Measurements from ENCODE around the gene PCDH8.

Gene PCDH8, protein sequence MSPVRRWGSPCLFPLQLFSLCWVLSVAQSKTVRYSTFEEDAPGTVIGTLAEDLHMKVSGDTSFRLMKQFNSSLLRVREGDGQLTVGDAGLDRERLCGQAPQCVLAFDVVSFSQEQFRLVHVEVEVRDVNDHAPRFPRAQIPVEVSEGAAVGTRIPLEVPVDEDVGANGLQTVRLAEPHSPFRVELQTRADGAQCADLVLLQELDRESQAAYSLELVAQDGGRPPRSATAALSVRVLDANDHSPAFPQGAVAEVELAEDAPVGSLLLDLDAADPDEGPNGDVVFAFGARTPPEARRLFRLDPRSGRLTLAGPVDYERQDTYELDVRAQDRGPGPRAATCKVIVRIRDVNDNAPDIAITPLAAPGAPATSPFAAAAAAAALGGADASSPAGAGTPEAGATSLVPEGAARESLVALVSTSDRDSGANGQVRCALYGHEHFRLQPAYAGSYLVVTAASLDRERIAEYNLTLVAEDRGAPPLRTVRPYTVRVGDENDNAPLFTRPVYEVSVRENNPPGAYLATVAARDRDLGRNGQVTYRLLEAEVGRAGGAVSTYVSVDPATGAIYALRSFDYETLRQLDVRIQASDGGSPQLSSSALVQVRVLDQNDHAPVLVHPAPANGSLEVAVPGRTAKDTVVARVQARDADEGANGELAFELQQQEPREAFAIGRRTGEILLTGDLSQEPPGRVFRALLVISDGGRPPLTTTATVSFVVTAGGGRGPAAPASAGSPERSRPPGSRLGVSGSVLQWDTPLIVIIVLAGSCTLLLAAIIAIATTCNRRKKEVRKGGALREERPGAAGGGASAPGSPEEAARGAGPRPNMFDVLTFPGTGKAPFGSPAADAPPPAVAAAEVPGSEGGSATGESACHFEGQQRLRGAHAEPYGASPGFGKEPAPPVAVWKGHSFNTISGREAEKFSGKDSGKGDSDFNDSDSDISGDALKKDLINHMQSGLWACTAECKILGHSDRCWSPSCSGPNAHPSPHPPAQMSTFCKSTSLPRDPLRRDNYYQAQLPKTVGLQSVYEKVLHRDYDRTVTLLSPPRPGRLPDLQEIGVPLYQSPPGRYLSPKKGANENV

DNA sequence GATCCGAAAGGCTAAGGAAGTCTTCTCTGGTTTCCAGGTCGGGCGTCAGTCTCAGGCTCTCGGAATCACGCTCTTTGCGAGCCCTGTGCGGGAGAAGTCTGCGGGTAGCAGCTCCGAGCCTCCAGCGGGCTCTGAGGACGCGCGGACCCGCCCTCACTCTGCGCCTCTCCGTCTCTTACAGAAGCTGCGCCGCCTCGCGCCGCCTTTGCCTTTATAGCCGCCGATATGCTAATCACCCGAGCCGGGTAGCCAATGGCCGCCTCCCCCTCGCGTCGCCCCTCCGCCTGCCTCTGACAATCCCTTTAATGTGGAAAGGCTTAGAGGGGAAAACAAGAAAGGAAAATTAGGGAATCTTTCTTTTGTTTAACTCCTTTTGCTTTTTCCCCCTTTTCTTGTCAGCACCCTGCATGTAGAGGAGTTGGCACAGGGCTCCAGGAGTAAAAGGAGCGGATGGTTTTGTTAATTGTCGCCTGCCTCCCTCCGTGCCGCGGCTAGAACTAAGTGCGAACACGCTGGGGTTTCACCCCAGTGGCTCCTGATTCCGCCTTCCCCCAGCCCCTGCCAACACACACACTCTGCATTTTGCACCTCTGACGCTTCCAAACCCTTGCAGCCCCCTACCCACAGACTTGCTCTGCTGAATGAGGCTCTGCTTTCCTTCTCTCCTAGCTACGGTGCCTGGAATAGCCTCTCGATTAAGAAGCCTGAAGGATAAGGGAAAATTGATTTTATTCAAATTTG is at the start of gene PCDH8:
PCDH8 (minus strand) TSS at position 186 of the 741 bp plus-strand sequence. CDS start 204 bp downstream, outside the sequence.
- no peak for DNase-seq

DNA sequence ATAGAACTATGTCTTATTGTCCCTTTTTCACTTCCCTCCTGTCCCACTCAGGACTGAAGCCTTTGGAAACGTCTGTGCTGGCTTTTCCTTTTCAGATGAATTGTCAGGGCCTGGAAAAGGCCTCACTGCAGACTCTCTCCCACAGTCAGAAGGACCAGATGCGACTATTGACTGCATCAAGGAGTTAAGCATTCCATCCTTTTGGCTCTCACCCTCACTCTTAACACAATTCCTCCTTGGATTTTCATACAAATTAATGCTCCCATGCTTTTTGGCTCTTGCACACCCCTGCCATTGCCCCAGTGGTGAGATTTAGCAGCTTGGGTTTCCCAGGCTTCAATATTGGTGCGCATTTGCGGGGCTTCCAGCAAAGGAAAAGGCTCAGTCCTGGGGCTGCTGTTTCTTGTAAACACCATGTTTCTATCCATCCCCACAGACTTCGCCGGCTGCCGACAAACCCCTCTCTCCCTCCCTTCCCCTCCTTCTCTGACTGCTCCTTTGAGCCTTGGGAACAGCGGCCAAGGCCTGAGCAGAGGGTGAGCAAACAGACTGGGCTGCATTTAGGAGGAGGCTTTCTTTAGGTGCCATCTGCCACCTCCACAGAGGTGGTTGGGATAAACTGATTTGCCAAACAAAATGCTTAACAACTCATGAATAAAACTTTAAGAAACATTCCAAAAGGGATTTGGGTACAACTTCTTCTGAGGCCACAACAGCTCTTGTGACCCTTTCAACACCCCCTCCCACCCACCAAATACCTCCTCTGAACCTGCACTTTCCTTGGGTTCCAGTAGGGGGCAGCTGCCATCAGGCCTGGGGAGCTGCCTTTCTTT is 48.6 kb upstream of the PCDH8 start:
- DNase-seq = no peak

DNA sequence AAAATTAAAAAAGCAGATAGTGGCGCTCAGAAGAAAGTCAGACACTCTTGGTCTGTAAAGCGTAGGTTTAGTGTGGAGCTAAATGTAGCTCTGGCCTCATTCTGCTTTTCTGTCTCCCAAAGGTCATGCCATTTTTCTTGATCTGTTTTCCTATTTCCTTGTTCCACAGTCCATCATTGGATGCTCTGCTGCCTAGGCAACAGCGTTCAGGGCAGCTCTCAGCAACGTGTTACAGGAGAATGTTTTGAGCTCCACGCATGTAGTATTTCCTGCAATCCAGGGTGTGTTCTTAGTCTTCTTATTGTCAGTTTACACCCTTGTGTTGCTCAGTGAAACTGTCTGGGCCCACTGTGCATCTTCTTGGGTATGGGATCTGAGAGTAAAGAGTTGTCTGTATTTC is 46.0 kb upstream of the PCDH8 start:
- DNase-seq = no peak

DNA sequence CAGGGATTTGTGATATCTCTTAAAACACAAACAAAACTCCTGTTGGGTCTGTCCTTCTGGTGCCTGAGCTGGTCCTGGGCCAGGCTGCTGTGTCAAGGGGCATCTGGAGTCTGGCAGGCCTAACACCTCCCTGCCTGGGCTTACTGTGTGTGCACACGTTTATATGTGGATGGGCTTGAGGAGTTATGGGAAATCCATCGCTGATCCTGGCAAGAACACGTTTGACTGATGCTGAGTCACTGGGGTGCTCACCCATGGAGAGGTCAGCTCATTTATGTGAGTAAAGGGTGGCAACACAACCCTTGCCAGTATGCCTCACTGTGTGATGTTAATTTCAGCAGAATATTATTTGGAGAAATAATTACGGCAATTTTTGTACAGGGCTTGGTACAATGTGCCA is 44.5 kb upstream of the PCDH8 start:
- peak in 1 of 2 experiments; percentile 33 for DNase-seq

DNA sequence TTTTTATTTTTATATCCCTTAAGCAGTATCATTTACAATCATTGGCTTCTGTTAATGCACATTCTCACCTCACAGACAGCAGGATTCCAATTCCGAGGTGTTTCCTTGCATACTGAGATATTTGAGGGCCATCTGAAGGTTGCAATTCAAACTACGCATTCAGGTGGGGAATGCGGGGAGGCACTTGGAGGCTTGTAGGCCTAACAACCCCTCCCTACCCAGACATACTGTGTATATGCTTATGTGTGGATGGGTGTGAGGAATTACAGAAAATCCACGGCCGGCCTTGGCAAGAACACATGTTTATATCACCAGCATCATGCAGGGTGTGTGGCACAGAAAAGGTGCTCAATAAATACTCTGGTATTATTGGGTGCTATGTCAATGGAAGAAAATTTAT is 43.3 kb upstream of the PCDH8 start:
- DNase-seq = no peak

DNA sequence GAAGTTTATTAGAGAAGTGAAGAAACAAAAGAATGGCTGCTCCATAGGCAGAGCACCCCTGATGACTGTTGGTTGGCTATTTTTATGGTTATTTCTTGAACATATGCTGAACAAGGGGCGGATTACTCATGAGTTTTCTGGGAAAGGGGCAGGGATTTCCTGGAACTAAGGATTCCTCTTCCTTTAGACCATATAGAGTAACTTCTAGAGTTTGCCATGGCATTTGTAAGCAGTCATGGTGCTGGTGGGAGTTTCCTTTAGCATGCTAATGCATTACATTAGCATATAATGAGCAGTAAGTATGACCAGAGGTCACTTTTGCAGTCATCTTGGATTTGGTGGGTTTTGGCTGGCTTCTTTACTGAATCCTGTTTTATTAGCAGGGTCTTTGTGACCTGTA is 38.7 kb upstream of the PCDH8 start:
- DNase-seq = no peak

DNA sequence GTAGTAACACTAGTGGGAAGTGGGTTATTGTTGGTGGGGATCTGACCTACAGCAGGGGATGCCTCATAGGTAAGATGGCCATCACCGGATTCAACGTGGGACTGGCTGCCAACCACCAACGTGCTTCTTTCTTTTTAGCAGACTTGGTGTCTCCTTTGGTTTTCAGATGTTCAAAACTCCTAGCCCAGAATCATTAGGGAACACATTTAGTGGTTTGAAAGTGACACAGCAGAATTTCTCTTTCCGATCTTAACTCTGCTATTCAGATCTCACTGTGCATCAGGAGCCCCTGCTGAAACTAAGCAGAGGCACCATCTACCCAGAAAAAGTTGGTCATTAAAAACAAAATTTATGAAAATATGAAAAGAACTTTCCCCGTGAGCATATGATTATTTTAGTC is 36.7 kb upstream of the PCDH8 start:
- no peak for DNase-seq

DNA sequence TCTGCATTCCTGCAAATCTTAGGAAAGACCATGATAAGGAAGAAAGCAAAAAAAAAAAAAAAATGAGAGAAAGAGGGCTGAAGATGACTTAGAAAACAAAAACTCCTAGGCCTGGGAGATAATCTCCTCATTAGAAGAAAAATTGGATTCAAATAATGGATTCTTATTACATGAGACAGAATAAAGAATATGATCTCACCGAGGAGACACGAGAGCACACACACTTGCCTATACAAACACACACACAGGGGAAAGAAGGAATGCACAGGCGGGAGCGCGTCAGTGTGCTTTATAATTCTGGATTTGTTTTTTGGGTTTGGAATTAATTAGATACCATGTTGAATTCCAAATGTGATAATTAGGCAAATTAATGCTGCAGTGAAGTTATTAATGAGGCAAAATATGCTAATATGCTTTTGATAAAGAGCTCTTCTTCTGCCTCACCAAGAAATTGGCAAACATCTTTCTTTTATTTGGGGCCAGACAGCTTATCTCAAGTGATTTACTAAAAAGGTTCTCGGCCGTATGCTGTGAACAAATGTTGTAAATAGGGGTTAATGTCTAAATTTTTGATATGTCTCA is 36.1 kb upstream of the PCDH8 start:
- no peak for DNase-seq

DNA sequence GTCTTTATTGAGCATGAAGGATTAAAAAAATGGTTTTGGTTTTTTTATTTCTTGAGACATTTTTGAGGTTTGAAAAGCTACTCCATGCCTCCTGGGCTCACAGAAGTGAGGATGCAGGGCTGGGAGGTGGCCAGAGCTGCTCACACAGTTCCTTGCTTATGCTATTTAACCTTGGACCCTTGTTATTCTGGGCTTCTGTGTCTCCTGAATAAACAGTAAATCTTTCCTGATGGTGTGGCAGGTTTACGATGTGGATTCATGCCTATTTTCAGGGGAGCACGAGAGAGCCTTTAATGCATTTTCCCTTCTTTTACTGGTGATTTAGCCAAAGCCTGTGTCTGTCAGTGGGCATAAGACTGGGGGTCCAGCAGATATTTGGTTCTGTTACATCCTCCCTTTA is 34.3 kb upstream of the PCDH8 start:
- no peak for DNase-seq

DNA sequence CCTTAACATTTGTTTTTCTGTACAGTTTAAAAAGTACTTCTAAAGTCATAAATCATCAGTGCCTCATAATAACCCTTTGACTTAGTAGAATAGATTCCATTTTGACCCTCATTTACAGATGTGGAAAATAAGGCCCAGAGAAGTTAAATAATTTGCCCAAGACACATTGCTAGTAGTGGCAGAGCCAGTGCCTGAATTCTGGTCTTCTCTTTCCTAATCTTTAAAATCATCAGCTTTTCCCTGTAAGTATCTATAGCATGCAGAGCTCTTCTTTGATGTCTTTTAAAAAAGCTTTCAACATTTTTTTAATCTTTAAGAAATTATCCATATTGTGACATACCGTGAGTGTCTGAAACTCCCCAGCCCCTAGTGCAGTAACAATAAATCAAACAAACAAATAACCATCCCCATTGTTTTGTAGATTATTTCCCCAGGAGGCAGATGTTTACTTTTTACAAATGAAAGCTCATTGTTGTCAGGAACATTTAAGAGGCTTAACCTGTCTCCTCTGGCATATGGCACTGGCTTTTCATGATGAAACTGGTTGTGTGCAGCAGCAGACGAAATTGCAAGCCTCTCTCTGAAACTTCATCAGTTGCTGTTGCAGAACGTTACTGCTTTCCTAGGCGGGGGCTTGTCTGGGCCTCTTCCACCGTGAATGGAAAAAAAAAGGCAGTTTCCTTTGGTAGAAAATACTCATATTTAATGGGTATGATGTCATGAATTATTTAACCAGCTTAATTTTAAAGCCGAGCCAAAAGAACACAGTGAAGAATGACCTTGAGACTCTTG is 31.7 kb upstream of the PCDH8 start:
- no peak for DNase-seq

DNA sequence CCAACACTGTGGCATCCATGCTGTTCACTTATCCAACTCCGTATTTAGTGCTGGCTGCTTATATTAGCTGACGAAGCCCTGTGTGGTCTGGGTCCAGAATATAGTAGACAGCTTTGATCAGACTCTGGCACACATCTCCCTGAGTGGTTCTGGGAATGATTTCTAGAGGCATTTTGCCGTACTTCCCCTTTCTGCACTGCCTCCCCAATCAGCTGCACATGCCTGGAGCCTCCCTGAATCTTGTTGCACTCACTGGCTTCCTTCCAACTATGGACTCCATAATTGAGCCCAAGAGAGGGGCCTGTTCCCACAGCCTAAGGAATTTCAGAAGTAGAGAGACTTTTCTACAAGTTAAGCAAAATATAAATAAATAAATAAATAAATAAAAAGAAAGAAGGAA is 30.4 kb upstream of the PCDH8 start:
- DNase-seq = no peak

DNA sequence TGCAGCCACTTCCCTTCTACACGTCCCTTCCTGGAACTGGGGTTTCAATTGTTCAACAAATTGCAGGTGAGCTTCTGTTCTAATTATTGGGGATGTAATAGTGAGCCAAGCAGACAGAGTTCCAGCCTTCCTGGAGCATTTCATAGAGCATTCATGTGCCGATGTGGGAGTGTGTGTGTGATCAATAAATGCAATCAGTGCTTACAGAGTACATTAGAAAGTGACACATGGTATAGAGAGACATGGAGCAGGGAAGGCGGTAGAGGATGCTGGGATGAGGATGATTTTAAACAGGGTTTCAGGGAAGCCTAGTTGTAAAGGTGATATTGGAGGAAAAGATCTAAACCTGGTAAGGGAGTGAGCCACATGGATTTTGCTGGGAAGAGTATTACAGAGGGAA is 21.7 kb upstream of the PCDH8 start:
- no peak for DNase-seq

DNA sequence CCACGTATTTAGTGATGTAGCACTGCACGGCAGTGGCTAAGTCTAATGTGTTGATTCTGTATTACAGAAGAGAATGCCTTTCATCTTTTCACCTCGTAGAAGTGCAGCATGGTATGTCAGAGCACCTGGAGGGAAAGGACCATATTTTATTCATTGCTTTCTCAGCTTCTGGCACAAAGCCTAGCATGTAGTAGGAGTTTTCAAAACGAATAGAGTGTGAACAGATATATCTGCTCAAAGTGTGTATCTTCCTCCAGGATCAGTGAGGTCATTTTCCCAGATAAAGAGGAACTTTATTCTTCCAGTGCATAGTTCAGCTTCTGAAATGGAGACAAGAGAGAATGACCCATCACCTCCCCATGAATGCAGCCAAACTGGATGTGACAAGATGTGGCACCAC is 21.2 kb upstream of the PCDH8 start:
- no peak for DNase-seq

DNA sequence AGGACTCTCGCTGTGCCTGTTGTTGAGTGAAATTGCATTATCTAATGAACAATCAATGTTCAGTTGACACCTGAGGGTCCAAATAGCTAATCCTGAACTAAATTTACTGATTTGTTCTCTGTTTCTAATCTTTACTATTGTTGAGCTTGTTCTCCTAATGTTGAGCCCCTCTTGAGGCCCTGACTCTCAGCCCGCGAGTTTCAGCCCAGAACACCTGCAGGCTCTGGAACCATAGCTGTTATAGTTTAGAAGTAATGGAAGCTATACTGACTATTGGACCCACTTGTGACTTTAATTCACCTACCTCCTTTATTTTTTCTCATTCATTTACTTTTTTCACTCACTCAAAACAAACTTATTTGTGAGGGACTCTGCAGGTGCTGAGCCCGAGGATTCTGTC is 20.6 kb upstream of the PCDH8 start:
- DNase-seq = no peak

DNA sequence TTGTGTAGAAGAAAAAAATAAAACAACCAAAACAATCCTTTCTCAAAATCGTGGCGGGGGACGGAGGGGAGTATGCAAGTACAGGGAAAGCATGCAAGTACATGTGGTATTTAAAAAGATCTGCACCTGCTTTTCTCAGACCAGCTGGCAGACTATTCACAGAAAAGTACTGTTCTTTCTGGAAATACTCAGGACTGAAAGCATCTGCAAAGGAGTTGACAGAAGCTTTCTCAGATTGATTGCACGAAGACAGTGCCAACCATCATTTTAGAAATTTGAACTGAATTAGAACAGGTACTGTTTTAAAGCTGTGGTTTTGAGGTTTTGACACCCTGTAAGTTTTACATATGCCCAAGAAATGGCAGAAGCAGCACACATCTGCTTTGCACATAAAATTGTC is 19.8 kb upstream of the PCDH8 start:
- no peak for DNase-seq

DNA sequence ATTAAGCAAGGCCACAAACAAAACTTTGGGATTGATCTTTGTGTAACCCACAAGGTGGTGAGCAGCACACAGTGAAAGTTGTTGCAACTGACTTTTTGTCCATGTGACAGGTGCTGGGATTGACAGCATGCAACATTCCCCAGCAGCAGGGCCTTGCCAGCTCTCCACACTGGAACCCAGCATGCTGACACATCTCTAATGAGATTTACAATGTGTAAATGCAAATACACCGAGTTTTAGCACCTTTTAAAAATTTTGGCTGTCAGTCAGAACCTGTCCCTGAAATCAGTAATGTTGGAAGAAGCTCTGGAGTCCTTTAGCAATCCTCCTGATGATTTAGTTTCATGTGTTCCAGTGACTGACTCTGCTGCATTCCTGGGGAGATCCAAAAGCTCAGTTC is 16.5 kb upstream of the PCDH8 start:
- no peak for DNase-seq

DNA sequence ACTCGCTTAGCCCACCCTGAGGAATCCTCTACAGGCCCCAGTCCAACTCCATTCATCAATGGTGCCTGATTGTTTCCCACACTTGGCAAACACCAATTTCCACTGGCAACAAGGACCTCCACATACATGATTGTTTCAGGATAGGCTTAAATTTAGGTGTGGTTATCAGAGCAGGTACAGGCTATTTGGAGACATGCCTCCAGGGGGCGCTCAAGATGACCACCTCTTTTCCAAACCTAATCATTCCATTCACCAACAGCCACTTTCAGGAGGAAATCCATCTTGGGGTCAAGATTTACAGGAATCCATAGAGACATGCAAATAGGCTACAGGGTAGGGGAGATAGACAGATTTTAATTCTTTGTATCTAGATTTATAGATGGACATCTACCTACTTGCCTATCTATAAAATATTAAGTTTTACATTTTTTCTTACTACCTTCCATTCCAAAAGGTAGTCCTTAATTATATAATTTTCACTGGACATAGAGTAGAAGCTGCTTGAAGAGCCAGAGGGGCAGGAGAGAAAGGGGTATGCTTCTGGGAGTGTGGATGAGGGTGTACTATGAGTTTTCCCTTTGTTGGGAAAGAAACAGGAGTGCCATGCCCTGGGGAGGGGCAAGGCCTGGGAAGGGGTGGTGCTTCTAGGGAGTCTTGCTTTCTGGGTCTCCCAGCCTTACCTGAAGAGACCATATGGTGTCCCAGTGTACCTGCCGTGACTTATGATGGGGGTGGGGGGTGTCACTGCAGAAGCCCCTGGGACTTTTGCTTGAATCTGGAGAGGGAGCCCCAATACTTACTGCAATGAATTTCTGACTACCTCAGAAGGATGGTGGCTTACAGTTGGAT is 14.1 kb upstream of the PCDH8 start:
- DNase-seq = peak in 1 of 2 experiments; percentile 11

DNA sequence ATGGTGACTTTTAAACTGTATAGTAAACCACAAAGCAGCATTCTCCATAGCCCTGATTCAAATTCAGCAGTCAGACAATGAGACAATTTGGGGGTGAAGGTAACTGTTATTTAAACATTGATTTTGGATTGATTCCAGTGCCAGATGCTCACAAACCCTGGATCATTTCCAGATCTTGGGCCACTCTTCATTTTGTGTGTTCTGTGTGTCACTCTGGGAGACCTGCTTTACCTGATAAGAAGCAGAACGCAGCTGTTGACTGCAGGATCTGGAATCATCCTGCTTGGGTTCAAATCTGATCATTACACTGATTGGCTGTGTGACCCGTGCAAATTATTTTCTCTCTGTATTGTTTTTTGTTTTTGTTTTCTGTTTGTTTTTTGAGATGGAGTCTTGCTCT is 4.0 kb upstream of the PCDH8 start:
- DNase-seq = peak; percentile 39 to 50

DNA sequence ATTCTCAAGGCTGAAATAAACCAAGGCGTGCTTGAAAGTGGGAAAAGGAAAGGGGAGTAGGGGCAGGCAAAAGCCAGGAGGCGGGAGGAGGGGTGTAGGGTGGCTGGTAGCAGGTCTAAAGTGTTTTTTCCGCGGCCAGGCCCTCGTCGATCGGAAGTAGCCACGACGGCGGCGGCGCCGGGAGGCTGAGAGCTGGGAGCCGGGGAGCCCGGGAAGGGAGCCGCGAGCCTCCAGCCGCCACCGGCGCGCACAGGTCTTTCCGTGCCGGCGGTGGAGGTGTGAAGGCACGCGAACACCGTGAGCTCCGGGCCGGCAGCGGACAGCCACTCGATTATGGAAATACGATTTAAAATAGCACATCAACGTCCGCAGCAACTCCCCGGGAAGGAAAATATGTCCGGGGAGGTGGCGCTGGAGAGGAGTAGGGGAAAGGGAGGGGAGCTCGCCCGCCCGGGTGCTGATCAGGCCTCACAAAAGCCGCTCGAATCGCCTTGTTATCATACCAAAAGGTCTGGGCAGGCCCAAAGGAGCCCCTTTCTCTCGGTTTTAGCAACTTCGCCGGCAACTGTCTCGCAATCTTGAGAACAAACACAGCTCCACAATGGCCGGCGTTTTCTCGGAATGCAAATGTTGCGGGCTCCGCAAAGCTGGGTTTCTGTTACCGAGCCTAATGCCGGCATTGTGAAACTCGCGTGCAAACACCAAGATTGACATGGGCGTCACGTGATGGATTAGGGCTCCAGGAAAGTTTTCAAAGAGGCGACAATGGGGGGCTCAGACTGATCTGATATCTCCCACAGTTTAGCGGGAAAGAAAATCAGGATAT is 2.9 kb upstream of the PCDH8 start:
- DNase-seq = peak; percentile 53 to 54

Measured in SHP77 (cell line).